Measurements from ENCODE around the gene IGFL4.

Gene IGFL4

GRCh38 chr19:46020819-46021125, 20.0 kb downstream of the IGFL4 start:
- DNase-seq (ENCODE audit: low read depth): no peak

DNA sequence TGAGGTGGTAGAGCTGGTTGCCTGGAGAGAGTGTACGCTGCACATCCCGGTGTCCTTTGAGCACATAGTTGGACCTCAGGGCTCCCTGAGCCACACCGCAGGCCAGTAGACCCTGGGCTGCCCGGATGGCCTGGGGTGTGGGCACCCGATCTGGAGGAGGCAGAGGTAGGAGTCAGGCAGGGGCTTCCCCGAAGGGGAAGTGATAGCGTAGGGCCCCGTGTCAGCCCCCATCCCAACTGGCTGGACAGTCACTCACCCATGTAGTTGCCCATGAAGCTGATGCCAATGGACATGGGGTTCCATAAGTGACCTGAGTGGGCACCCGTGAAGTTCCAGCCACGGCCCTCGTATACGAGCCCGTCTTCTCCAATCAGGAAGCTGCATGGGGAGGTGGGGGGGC, 21.5 kb downstream of the IGFL4 start:
- DNase-seq (ENCODE audit: low read depth): no peak

GRCh38 chr19:46018729-46019251, 22.0 kb downstream of the IGFL4 start:
- no peak for DNase-seq (ENCODE audit: low read depth)

- no peak for DNase-seq (ENCODE audit: low read depth)
Observed at GRCh38 chr19:46017874-46018675, 22.7 kb downstream of the IGFL4 start.

- DNase-seq (ENCODE audit: low read depth): no peak
Observed at GRCh38 chr19:46017095-46017429, 23.7 kb downstream of the IGFL4 start.

GRCh38 chr19:46016426-46017094, 24.2 kb downstream of the IGFL4 start:
- DNase-seq (ENCODE audit: low read depth): peak; percentile 68

DNA sequence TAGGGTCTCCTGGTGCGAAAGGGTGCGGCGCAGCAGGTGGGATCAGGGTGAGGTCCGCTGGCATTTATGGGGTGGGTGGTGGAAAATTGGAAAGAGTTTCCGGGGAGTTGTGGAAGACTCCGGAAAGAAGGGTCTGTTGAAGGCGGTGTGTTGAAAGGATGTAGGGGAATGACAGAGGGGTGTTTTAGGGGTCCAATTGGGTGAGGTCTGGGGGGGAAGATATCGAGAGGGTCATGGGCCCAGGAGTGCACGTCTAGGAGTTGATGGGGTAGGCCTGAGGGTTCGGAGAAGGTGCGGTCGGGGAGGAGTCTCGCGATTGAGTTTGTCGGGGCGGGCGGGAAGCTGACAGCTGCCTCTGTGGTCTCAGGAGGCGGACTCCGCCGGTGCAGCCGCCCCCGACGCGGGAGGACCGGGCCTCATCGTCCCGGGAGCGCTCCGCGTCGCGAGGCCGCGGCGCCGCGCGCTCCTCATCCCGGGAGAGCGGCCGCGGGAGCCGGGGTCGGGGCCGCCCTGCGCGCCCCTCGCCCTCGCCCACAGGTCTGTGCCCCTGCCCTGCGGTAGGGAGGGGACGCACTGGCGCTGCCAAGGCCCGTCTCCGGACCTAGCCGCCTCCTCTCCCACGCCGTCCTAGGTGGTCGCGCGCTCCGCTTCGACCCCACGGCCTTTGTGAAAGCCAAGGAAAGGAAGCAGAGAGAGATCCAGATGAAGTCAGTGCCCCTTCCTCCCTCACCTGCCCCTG, 24.9 kb downstream of the IGFL4 start:
- no peak for DNase-seq (ENCODE audit: low read depth)

DNA sequence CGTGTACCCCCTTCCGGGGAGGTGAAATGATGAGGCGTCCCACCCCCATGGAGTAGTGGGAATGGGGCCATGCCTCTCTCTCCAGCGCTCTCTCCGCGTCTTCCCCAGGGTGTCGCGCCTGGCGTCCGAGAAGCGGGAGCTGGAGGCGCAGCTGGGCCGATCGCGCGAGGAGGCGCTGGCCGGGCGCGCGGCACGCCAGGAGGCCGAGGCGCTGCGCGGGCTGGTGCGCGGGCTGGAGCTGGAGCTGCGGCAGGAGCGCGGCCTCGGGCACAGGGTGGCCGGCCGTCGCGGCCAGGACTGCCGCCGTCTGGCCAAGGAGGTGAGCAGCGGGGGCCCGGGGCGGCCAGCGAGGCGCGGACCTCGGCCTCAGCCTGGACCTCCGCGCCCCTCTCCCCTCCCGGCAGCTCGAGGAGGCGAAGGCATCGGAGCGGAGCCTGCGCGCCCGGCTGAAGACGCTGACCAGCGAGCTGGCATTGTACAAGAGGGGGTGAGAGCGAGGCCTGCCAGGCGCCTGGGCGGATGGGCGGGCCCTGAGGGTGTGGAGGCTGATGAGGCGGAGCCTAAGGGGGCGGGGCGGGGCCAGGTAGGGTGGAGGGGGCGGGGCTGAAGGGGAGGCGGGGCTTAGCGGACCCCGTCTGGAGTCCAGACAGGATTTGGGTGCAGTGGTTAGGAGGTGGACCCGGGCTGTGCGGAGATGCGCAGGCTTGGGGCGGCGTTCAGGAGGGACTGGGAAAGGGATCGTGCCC, 25.7 kb downstream of the IGFL4 start:
- DNase-seq (ENCODE audit: low read depth): peak; percentile 36

DNA sequence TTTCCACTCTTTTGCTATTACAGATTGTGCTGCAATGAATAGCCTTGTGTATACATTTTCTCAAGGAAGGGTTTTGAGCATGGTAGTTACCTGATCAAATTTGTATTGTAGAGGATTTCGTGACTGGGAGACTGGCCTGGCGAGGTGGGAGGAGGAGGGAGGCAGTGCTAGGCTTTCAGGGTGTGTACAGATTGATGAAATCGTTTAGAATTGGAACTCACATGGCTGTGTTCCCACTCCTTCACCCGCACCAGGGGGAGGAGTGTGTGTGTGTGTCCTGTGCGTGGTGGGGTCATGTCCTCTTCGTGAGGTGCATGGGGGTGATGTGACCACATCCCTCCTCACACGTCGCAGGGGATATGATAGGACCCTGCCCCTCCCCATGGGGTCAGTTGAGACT, 26.3 kb downstream of the IGFL4 start:
- no peak for DNase-seq (ENCODE audit: low read depth)

DNA sequence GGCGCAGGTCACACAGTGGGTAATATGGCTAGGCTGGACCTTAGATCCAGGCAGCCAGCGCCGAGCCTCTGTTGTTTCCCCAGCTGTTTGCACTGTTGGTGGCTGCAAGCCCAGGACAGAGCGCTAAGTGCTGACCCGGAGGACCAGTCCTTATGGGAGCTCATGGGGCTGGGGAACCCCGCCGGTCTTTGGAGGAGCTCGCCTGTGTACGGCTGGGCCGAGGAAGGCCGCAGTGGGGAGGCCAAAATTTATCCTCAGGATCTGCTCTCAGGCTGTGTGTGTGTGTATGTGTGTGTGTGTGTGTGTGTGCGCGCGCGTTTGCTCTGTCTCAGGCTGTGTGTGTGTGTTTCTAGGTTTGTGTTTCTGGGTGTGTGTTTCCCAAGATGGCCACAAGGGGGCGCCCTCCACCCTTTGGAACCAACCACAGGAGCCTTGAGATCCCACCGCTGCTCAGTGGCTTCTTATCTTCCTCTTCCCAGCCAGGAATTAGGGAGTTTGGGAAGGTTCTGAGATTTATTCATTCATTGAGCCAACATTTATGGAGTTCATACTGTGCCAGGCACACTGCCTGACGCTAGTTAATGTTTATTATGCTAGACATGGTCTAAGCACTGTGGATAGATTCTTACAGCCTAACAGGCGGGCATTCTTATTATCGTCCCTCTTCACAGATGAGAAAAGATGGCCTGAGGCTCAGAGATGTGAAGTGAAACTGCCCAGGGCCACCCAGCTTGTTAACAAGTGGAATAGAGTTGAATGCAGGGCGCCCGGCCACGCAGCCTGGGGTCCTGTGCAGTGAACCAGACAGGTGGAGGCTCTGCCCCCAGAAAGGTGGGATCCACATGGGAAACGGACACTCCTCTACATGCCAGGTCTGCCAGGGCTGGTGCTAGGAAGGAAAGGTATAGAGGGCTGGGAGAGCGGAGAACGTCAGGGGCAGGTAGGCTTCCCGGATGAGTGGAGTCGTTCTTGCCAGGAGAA, 31.0 kb downstream of the IGFL4 start:
- DNase-seq (ENCODE audit: low read depth): peak; percentile 60

DNA sequence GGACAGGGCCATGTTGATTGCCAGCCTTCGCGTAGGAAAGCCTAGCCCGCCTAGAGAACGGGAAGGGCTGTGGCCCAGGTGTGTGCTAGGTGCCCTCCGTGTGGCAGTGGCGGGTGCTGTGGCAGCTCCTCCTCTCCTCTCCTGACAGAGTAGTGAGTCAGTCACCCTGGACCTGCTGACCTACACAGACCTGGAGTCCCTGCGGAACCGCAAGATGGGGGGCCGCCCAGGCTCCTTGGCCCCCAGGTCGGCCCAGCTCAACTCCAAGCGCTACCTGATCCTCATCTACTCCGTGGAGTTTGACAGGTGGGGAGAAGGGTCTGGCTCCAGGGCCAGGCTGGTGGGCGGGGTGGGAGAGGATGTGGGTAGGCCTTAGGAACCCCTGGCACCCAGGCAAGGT, 34.4 kb downstream of the IGFL4 start:
- DNase-seq (ENCODE audit: low read depth): no peak

DNA sequence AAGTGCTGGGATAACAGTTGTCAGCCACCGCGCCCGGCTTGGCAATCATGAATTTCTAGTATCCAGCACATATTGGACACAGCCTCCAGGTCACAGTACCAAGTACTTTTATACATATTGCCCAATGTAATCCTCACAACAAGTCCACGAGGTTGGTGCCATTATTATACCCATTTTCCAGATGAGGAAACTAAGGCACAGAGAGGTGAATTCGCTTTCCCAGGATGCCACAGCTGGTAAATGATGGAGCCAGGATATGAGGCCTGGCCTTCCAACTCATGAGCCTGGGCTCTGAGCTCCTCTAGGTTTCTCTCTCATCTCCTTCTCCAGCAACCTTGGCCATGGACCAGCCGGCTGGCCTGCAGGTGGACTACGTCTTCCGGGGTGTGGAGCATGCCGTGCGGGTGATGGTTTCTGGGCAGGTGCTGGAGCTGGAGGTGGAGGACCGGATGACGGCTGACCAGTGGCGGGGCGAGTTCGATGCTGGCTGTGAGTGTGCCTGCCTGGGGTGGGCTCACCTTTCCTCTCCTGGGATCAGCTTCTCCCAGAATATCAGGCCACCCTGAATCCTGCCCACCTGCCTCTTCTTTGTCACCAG, 38.0 kb downstream of the IGFL4 start:
- DNase-seq (ENCODE audit: low read depth): no peak

GRCh38 chr19:46000491-46001246, 40.1 kb downstream of the IGFL4 start:
- DNase-seq (ENCODE audit: low read depth): peak; percentile 47

GRCh38 chr19:45999653-46000121, 41.1 kb downstream of the IGFL4 start:
- DNase-seq (ENCODE audit: low read depth): no peak

DNA sequence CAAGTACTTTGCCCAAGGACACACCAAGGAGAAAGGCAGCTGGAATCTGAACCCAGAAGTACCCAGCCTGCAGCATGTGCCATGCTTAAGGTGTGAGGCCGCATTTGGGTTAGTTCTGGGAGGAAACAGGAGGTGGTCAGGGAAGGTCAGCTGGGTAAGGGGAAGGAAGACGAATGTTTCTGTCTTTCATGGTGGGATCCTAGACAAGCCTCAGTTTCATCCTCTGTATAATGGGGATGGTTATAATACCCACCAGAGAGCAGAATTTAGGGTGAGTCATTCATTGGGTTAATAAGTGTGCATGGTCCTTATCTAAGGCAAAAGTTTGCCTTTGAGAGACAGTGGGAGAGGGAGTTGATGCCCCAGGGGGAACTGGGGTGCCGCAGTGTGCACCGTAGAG, 42.0 kb downstream of the IGFL4 start:
- DNase-seq (ENCODE audit: low read depth): no peak

GRCh38 chr19:45996933-45997332, 43.9 kb downstream of the IGFL4 start:
- DNase-seq (ENCODE audit: low read depth): no peak

DNA sequence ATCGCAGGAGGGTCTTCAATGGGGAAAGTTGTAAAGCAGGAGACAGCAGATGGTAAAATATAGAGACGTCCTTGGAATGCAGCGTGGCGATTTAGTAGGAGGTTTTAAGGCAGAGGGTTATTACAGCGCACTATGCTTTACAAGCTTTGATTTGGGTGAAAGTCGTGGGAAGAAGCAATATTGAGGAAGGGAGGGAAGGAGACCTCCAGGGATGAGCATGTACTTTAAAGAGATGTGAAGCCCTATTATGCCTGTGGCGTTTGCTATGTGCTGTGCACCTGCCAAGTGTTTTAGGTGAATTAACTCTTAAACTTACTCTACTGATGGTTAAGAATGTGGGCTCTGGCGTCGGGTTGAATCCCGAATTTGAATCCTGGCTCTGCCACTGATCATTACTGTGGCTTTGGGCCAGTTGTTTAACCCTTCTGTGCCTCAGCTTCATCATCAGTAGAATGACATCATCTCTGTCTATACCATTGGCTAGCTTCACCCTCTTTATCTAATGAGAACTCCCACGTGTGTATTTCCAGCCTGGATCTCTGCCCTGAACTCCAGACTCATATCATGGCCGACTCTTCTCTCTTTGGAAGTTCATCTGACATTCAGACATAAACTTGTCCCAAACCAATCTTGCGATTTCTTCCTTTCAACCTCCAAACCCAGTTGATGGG, 45.0 kb downstream of the IGFL4 start:
- DNase-seq (ENCODE audit: low read depth): no peak

GRCh38 chr19:45994998-45995714, 45.6 kb downstream of the IGFL4 start, which contains the start of gene CCDC61:
Gene CCDC61 (plus strand): TSS chr19:45995467. CDS start chr19:46003019, 7,552 bp downstream.
- DNase-seq (ENCODE audit: low read depth): peak; percentile 93
